ENCODE measurements around the gene APOA4.

Gene APOA4

GRCh38 chr11:116828632-116829524 lies 5.8 kb upstream of the APOA4 start:
- no peak for TF ChIP-seq CTCF (IDR thresholded peaks at IDR 0.05; ENCODE audit: extremely low read depth, insufficient read depth, missing control alignments)
- in situ Hi-C loops (cut with MboI; ENCODE audit: low pct_unique_long_range_greater_than_20kb, low sequenced_read_pairs, unreplicated experiment) = no loop called here
- no peak for DNase-seq (ENCODE audit: low spot score)

- no peak for DNase-seq (ENCODE audit: low spot score)
- no peak for TF ChIP-seq CTCF (IDR thresholded peaks at IDR 0.05; ENCODE audit: extremely low read depth, insufficient read depth, missing control alignments)
- in situ Hi-C loops (cut with MboI; ENCODE audit: low pct_unique_long_range_greater_than_20kb, low sequenced_read_pairs, unreplicated experiment) = no loop called here
Observed at GRCh38 chr11:116827461-116827860, 4.4 kb upstream of the APOA4 start.

GRCh38 chr11:116826751-116827431 lies 3.8 kb upstream of the APOA4 start:
- in situ Hi-C loops (cut with MboI; ENCODE audit: low pct_unique_long_range_greater_than_20kb, low sequenced_read_pairs, unreplicated experiment) = no loop called here
- no peak for TF ChIP-seq CTCF (IDR thresholded peaks at IDR 0.05; ENCODE audit: extremely low read depth, insufficient read depth, missing control alignments)
- DNase-seq (ENCODE audit: low spot score) = no peak

- in situ Hi-C loops (cut with MboI; ENCODE audit: low pct_unique_long_range_greater_than_20kb, low sequenced_read_pairs, unreplicated experiment) = no loop called here
- DNase-seq (ENCODE audit: low spot score) = no peak
- TF ChIP-seq CTCF (IDR thresholded peaks at IDR 0.05; ENCODE audit: extremely low read depth, insufficient read depth, missing control alignments) = no peak
Observed at GRCh38 chr11:116825854-116826750, 3.0 kb upstream of the APOA4 start.

GRCh38 chr11:116825434-116825833 lies 2.3 kb upstream of the APOA4 start:
- in situ Hi-C loops (cut with MboI; ENCODE audit: low pct_unique_long_range_greater_than_20kb, low sequenced_read_pairs, unreplicated experiment) = no loop called here
- DNase-seq (ENCODE audit: low spot score) = no peak

More at GRCh38 chr11:116825434-116825833, 2.3 kb upstream of the APOA4 start:
- no peak for TF ChIP-seq CTCF (IDR thresholded peaks at IDR 0.05; ENCODE audit: extremely low read depth, insufficient read depth, missing control alignments)

Data from GM13977 (cell line).